Measurements from ENCODE around the gene IQGAP1.
"Not testable (repeated sequence)": the region's sequence is repeated elsewhere in the genome, so short reads cannot be mapped to it uniquely, and the experiment has no call there.

IQGAP1 gene

DNA sequence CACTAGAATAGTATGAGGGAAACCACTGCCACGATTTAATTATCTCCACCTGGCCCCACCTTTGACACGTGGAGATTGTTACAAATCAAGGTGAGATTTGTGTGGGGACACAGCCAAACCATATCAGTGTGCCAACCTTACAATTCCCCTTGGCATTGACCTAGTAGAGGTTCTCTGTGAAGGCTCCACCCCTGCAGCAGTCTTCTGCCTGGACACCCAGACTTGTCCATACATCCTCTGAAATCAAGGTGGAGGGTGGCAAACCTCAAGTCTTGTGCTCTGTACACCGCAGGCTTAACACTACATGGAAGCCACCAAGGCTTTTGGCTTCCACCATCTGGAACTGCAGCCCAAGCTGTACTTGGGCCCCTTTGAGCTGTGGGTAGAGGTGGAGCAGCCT lies 8.8 kb upstream of the IQGAP1 start:
- no peak for DNase-seq

DNA sequence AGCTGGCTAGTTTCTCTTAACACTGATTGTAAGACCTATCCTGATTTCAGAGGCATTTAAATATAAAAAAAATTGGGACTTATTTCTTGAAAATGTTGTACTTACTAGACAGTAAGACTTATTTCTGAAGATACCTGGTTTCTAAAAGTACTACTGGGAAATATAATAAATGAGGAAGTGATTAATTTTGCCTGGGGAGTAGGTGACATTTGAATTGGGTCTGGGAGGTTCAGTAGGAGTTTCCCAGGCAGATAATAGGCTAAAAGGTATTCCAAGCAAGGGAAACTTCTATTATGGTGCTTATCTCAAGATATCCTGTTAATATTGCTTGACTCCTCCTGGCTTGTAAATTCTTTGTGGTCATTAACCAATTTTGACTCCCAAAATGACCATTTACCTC lies 6.5 kb upstream of the IQGAP1 start:
- no peak for DNase-seq

DNA sequence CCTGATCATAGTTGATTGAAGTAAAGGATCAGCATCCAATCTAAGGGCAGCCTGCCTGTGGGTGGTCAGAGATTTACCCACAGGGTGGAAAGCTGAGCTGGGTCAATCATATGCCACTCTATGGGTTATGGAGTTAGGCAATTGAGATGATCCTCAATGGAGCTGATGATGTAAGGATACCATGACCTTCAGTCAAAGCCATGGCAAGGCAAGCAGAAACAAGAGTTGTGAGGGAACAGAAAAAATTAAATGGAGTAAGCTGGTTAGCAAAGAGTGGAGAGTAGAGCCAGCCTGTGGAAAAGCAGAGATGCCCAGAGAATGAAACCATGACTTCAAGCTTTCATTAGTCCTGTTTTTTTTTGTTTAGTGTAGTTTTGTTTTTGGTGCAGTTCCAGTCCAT lies 5.7 kb upstream of the IQGAP1 start:
- DNase-seq, result no peak

DNA sequence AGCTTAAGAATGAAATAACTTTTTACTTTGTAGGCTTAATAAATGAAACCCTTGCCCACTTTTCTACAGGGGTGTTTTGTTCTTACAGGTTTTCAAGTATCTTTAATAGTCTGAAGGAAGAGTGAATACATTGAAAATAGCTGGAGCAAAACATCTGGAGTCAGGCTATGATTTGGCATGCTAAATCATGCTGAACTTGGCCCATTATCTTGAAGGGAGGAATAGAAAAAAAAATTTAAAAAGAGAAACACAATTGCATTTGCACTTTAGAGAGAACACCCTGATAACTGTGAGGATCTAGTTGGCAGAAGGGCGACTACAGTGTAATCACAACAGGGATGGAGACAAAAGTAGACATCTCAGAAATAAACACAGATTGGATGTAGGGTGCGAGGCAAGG lies 1.8 kb upstream of the IQGAP1 start:
- no peak for DNase-seq

DNA sequence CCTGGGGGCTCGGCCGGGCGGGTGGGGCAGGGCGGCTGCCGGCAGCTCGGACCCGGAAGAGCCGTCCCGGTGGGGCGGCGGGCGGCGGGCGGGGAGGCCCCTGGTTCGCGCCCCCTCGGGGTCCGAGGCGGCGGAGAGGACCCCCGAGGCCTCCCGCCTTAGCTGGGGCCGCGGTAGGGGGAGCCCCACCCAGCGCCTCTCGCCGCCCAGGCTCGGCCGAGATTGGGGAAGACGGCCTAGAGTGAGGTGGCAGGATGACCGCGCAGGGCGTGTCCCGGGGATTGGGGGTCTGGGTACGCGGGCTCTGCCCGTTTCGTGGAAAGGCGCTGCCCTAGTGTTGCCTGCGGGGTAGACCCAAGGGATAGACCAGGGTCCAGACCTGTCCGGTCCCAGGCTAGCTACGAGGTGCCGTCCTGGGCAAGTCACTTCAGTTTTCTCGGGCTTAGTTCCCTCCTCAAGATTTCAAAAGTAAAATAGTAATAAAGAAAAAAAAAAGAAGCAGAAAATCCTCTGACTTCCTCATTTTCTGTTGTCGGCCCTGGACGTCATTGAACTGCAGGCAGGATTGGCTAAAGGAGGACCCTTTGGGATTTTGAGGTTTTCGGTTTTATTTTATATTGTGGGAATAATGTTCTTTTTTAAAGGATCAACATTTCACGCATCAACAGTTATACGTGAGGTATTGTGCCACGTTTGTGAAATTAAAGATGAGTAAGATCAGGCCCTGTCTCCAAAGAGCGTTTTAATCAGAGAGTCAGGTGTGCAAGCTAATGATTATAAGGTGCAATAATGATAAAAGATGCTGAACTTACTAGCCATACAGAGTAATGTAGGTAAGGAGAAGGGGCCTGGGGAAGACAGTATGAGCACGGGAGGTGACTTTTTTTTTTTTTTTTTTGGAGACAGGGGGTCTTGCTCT lies 679 bp downstream of the IQGAP1 start:
- DNase-seq, result peak; percentile 58

DNA sequence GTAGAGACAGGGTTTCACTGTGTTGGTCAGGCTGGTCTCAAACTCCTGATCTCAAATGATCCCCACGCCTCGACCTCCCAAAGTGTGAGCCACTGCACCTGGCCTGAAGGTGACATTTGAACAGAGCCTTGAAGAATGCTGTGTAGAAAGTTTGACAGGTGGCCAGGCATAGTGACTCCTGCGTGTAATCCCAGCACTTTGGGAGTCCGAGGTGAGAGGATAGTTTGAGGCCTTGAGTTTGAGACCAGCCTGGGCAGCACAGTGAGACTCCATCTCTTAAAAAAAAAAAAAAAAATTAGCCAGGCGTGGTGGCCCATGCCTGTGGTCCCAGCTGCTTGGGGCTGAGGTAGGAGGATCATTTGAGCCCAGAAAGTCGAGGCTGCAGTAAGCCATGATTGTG lies 1.5 kb downstream of the IQGAP1 start:
- no peak for DNase-seq

DNA sequence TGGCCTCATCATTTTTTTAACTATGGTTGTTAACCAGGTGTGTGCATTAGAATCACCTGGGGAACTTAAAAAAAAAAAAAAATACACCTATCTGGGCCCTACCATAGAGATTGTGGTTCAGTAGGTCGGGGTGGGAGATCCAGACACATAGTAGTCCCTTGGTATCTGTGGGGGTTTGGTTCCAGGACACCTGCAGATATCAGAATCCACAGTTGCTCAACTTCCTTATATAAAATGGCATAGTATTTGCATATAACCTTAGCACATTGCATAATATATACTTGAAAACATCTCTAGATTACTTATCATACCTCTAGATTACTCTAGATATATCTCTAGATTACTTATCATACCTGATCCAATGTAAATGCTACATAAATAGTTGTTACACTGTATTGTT lies 5.0 kb downstream of the IQGAP1 start:
- no peak for DNase-seq

DNA sequence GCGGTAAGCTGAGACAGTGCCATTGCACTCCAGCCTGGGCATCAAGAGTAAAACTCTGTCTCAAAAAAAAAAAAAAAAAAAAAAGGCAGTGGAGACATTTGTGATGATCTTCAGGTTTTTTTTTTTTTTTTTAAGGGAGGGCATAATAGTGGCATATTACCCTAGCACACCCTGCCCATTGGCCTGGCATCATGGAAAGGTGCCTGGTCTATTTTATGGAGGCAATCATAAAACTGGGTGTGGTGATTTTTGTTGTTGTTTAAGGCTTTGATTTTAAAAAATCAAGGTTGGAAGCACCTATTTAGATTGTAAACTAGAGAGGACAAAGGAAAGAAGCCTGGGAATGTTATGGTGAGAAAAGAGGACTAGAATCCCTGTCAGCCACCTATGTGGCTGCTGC lies 6.0 kb downstream of the IQGAP1 start:
- DNase-seq, result no peak

DNA sequence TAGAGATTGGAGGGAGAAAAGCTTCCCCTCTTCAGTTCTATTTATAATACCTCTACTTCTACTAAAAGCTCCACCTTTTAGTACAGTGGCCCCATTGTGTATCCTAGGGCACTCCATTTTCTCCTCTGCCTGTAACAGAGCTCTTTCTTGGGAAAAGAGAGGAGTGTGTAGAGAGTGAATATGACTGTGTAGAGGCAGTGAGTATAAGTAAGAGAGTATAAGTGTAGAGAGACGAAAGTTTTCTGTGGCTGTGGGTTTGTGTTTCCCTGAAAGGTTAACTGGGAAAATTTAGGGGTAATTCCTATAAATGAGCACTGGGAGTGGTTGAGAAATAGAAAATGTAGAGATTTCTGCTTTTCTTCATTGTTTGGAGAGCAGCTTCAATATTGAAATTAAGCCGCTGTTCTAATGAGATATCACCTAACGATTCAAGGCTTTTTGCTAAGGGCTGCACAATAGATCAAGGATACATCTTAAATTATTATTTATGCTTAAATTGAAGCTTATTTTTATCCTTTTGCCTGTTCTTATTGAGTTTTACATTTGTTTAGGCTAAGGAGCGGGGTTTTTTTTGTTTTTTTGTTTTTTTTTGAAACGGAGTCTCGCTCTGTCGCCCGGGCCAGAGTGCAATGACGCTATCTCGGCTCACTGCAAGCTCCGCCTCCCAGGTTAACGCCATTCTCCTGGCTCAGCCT lies 6.9 kb downstream of the IQGAP1 start:
- DNase-seq, result no peak

DNA sequence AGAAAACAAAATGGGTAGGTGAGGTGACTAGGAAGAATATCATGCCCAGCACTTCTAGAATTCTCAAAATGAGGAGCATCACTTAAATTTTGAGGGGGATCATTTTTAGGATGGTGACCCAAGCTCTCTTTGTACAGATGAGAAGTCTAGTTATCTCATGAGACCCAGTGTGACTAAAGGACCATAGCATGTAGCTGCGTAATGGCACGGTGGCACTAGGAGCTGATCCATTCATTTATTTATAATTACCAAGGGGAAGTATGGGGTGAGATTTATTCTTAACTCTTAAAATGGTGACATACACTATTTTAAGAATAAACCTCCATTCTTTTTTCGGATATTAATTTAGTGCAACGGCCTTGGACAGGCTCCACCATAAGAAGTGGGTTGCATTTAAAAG lies 8.3 kb downstream of the IQGAP1 start:
- no peak for DNase-seq

DNA sequence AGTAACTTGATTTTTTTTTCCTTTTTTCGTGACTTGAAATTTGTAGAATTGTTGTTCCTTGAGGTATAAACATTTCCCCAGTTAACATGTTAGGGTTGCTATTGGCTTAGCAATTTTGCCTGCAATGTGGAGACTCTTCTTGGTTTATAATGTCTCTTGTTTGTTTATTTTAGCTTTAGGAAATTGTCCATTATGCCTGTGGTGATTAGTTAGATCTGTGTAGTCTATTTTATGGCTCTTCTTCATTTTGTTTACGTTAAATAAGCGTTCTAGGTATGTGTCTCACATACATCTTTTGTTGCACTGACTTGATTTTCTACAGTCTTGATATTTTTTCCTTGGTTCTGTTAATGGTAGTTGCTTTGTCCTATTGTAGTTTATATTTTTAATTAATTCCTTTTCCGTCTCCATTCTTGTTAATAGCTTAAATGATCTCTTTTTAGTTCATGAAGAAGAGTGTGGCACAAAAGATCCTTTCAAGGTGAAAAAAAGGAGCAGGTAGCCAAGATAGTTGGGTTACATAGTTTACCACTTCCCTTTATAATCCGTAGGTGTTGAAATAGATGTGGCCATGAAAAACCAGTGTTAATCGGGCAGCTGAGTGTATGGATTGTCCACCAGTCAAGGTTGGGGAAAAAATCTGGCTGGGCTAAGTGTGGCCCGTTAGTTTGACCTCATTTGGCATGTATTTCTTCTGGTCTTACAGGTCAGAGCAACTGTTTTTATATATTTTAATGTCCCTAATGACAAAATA lies 12.1 kb downstream of the IQGAP1 start:
- DNase-seq, result peak; percentile 21

DNA sequence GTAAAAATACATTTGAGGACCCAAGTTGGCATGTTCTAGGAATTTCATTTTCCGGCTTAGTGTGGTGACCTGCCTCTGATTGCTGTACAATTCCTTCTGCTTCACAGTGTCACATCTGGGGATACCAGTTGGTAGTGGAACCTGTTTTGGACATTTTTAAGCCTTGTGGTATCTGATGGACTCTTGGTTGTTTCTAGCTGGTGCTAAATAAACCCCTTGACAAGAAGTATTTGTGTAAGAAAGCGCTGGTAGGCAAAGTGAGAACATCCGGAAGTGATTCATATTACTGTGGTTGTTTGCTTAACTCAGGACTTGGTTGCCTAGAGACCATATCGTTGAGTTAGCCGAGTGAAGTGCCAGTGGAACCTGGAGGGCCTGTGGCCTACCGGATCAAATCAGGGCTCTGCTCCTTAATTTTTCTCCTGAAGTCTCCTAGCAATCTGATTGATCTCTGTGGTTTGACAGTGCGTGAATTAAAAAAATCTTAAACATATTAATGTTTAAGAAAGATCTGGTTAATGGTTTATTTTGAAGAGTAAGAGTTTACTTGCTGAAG lies 12.8 kb downstream of the IQGAP1 start:
- DNase-seq, result peak; percentile 94

DNA sequence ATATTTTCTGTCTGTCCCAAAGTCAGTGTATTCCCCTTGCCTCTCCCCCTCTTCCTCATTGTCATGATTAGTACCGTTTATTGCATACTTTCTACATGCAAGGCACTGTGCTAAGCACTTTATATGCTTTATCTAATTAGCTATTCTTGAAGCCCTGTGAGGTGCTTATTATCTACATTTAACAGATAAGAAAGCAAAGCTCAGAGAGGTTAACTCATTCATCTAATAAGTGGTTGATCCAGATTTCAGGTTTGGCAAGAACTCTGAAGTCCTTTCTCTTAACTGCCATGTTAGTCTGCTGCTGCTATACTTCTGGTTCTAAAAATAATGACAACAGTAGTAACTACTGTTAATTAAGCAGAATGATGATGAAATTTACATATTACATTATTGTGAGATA lies 13.5 kb downstream of the IQGAP1 start:
- DNase-seq, result no peak

DNA sequence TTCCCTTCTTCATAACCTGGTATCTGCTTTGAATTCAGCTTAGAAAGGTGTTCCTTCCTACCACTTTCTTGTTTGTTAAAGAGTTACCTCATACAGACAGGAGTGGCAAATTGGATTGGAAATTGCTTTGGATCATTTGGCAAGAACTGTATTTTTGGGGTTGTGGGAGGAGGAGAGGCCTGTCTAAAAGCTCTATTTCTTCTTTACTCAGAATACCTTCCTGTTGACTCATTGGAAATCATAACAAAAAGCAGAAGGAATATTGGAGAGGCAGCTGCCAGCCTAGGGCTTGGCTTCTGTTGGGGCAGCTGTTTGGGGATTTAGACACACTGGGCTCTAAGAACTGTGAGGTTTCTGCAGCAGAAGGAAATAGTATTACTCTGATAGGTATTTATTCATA lies 14.2 kb downstream of the IQGAP1 start:
- DNase-seq, result peak; percentile 89

DNA sequence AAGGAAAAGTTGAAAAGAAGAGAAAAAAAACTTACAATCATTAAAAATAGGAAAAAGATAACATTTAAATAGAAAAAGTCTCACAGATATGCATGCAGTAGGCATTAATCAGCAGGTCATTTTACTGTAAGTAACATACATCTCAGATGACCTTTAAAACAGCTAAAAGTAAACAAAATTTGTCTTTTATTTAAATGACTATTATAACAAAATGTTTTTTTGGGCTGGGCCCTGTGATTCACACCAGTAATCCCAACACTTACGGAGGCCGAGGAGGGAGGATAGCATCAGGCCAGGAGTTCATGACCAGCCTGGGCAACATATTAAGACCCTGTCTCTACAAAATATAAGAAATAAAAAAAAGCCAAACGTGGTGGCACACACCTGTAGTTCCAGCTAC lies 14.7 kb downstream of the IQGAP1 start:
- no peak for DNase-seq

DNA sequence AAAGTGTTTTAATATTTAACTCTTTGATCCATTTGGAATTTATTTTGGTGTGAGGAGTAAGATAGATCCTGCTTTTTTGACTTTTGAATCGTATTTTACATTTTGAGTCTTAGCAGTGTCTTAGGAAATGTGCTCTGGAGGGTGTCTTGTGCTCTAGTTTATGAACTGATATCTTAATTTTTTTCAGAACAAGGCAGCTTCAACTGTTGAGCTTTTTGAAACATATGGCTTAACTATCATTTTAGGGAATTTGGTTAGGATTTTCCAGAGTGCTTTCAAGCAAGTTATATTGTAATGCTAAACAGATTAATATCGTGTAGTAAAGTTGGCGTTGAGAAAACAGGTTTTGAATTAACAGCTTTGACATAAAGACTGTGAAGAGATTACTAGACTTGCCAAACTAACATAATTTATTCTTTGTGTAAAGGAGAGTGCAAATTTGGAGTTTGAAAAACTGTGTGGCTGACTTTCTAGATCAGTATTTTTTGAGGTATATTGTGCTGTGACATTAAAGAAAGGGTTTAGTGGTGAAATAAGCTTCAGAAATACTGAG lies 17.1 kb downstream of the IQGAP1 start:
- DNase-seq, result no peak

DNA sequence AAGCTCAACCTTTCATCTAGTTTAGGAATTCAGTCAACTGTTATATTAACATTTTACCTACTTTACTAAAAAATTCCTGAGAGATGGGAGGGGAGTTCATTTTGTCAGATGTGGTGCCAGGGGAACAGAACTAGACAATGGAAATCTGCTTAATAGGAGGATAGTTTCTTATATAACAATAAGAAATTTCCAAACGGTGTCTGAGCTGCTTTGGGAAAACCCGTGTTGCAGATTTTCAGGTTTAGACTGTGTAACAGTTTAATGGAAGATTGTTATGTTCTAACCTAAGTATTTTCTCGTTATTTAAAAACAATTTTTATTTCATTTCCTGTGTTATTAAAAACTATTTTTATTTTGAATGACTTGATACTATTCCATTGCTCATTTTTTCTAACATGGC lies 19.3 kb downstream of the IQGAP1 start:
- no peak for DNase-seq

DNA sequence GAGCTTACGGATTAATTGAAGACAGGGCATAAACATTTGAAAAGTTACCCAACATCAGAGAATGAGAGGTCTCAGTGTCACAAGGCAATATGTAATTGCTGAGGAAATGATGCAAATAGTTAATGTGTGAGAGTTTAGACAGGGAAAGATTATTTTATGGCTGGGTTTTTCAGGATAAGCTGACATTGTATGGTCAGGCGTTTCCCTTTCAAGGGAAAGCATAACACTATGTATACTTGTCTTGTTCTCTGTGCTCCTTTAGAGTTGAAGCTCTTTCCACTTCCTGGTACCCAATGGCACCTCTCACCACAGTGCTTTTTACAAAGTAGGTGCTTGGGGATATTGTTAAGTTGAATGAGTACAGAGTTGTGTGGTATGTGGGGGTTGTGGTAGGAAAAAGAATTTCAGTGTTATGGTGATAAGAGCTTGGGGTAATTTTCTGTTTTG lies 19.9 kb downstream of the IQGAP1 start:
- DNase-seq, result peak; percentile 69

DNA sequence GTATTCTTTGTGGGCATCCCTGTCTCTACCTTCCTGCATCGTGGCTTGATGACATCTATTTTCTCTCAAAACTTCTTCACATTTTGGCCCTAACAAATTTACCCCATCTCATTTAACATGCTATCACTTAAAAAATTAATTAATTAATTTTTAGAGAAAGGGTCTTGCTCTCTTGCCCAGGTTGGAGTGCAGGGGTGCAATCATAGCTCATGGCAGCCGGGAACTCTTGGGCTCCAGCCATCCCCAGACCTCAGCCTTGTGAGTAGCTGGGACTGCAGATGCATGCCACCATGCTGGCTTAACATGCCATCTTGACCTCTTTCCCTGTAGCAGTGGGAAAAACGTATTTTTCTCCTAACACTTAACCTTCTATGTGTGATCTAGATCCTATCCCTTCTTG lies 20.6 kb downstream of the IQGAP1 start:
- no peak for DNase-seq

DNA sequence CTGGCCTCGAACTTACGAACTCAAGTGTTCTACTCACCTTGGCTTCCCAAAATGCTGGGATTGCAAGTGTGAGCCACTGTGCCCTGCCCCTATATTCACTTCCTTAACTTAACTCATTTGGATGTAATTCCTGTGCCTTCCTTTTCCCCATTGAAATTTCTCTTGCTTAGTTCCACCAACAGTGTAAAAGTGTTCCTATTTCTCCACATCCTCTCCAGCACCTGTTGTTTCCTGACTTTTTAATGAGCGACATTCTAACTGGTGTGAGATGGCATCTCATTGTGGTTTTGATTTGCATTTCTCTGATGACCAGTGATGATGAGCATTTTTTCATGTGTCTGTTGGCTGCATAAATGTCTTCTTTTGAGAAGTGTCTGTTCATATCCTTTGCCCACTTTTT lies 21.5 kb downstream of the IQGAP1 start:
- DNase-seq, result not testable (repeated sequence)

DNA sequence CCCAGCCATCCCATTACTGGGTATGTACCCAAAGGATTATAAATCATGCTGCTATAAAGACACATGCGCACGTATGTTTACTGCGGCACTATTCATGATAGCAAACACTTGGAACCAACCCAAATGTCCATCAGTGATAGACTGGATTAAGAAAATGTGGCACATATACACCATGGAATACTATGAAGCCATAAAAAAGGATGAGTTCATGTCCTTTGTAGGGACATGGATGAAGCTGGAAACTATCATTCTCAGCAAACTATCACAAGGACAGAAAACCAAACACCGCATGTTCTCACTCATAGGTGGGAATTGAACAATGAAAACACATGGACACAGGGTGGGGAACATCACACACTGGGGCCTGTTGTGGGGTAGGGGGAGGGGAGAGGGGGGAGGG lies 22.3 kb downstream of the IQGAP1 start:
- DNase-seq, result not testable (repeated sequence)

DNA sequence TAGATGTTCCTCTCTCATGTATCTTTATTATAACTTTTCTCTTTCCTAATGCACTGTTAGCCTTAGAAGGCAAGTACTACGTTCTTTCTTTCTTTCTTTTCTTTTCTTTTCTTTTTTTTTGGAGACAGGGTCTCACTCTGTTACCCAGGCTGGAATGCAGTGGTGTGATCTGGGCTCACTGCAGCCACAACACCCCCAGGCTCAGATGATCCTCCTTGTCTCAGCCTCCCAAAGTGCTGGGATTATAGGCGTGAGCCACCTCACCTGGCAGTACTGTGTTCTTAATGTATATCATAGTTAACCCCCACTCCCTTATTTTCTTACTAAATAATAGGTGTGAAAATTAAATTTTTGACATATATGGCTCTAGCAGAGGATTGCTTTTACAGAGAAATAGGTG lies 23.1 kb downstream of the IQGAP1 start:
- no peak for DNase-seq

Data from fibroblast of skin of right quadriceps (primary cell).